ENCODE measurements around the gene PHF19. TPM values are rescaled to one million over a fixed set of nuclear protein-coding genes. Genes with fewer than 3 reads are reported as not detected.

The PHF19 gene
- total RNA-seq, 6 experiments from 2014 or later = 49.1 to 83.4 (median 75.7) TPM

DNA sequence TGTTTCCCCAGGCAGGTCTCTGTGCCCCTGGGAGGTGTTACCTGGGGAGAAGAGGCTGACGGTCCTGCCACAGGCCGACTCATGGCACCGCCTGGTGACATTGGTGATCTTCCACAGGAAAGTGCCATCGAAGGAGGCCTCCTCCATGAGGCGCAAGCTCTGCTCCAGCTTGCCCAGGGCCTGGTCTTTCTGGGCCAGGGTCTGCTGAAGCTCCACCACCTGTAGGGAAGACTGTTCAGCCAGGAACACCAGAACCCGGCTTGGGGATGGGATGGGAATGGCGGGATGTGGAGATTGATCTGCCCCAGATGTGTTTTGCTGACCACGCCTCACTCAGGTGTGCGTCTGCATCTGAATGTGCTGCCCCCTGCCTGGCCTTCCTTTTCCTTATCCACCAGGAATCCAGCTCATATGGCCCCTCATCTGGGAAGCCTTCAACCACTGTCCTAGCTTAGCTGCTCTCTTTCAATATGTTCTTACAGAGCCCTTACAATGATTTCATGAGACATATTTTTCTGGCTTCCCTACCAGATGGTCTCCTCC is 34.4 kb upstream of the PHF19 start:
- TF ChIP-seq, protein P1, sequence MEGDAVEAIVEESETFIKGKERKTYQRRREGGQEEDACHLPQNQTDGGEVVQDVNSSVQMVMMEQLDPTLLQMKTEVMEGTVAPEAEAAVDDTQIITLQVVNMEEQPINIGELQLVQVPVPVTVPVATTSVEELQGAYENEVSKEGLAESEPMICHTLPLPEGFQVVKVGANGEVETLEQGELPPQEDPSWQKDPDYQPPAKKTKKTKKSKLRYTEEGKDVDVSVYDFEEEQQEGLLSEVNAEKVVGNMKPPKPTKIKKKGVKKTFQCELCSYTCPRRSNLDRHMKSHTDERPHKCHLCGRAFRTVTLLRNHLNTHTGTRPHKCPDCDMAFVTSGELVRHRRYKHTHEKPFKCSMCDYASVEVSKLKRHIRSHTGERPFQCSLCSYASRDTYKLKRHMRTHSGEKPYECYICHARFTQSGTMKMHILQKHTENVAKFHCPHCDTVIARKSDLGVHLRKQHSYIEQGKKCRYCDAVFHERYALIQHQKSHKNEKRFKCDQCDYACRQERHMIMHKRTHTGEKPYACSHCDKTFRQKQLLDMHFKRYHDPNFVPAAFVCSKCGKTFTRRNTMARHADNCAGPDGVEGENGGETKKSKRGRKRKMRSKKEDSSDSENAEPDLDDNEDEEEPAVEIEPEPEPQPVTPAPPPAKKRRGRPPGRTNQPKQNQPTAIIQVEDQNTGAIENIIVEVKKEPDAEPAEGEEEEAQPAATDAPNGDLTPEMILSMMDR (IDR thresholded peaks at IDR 0.05) = no peak
- Mint-ChIP-seq H3K27me3 (ENCODE audit: insufficient read depth) (peaks cover 2% of the 10 kb centered on the region), H3K27ac (no peak overlapping the region), H3K9me3 (no peaks in the 10 kb centered on the region), H3K4me3 (no peak overlapping the region), H3K4me1 (ENCODE audit: low read depth) (peaks cover 24% of the 10 kb centered on the region), H3K36me3 (ENCODE audit: low read depth) (peaks cover 5% of the 10 kb centered on the region; the same call in 1 of the 2 replicates)
- DNase-seq = no peak

DNA sequence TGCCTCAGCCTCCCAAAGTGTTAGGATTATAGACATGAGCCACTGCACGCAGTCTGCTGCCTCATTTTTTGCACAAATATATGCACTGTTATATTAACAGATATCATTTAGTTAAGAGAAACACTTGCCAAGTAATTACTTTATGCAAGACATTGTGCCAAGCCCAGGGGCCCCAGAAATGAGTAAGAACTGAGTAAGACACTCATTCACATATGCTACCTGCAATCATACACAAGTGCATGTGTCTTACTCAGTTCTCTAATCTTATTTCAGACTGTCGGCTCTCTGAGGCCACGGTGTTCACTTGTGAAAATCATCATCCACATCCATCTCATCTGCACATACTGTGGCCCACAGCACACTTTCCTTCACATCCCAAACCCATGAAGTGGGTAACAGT is 33.7 kb upstream of the PHF19 start:
- TF ChIP-seq, protein P1 (IDR thresholded peaks at IDR 0.05) = no peak
- Mint-ChIP-seq H3K4me1 (ENCODE audit: low read depth) (peaks cover 18% of the 10 kb centered on the region), H3K9me3 (no peaks in the 10 kb centered on the region), H3K27ac (no peak overlapping the region), H3K4me3 (no peak overlapping the region), H3K36me3 (ENCODE audit: low read depth) (peaks cover 5% of the 10 kb centered on the region; the same call in 1 of the 2 replicates), H3K27me3 (ENCODE audit: insufficient read depth) (peaks cover 2% of the 10 kb centered on the region)
- no peak for DNase-seq

DNA sequence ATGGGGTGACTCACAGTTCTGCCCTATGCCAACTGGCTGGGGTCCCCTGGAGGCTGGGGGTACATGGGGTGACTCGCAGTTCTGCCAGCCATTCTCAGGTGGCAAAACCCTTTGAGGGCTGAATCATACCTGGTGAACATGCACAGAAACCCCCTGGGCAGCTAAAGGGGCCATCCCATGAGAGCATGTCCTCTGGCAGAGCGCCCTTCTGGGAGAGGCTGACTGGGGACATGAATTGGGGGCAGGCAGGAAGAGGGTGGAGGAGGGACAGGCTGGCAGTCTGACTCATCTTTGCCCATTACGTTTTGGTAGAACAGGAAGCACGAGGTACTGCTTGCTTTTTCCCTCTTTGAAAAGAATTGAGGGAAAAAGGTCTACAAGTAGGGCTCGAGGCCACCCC is 32.9 kb upstream of the PHF19 start:
- H3K4me3 Mint-ChIP-seq = no peak overlapping the region
- peaks cover 5% of the 10 kb centered on the region; the same call in 1 of the 2 replicates for H3K36me3 Mint-ChIP-seq (ENCODE audit: low read depth)
- no peak for DNase-seq
- TF ChIP-seq, protein P1 (IDR thresholded peaks at IDR 0.05) = no peak
- no peaks in the 10 kb centered on the region for H3K9me3 Mint-ChIP-seq
- H3K27me3 Mint-ChIP-seq (ENCODE audit: insufficient read depth) = peaks cover 2% of the 10 kb centered on the region
- peaks cover 17% of the 10 kb centered on the region for H3K4me1 Mint-ChIP-seq (ENCODE audit: low read depth)
- no peak overlapping the region for H3K27ac Mint-ChIP-seq

DNA sequence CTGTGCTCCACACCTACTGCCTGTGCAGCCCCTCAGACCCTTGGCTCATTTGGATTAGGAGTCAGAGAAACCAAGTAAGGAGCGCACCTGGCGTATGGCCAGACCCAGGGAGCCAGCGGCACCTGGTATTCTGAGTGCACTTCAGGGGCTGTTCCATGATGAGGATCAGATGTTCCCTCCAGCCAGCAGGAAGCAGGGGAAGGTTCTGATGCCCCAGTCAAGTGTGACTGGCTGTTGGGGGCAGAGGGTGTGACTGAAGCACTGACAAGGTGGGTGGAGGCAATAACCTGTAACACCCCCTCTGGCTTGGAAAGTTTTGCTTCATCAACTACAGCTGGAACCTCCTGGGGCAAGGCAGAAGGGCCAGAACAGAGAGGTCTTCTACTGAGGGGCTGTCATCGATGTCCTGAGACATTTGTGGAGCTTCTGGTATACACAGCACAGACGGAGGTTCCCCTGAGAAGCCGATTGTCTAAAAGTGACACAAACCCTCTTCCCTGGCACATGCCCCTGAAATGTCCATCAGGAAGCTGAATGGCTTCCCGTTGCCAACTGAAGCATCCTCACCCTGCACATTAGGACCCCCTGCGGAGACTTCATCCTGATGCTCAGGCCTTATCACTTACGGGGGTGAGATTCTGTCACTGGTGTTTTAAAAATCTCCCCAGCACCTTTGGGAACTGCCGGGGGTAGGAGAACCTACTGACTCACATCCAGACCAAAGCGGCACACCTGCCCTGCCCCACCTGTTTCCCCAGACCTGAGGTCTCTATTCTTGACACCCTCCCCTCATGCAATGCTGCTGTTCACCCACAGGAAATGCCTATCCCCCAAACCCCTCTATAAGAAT is 28.6 kb upstream of the PHF19 start:
- Mint-ChIP-seq H3K9me3 (no peaks in the 10 kb centered on the region), H3K27me3 (ENCODE audit: insufficient read depth) (peaks cover 7% of the 10 kb centered on the region; the same call in 1 of the 2 replicates), H3K36me3 (ENCODE audit: low read depth) (no peaks in the 10 kb centered on the region), H3K4me1 (ENCODE audit: low read depth) (peaks cover 9% of the 10 kb centered on the region), H3K27ac (no peak overlapping the region), H3K4me3 (no peak overlapping the region)
- DNase-seq = no peak
- TF ChIP-seq, protein P1 (IDR thresholded peaks at IDR 0.05) = no peak

DNA sequence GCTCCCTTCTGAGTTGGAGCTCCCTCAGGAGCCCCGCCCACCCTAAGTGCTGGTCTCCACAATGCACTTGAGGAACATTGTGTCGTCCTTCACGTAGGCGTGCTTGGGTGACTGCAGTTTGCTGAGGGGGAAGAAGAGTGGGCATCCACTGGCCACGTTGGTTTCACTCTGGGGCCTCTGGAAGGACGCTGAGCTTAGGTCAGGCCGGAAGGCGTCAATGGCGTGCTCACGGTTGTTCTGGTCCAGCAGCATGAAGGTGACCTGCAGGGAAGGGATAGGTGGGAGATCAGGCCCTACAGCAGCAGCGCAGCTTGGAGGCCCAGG is 28.0 kb upstream of the PHF19 start:
- Mint-ChIP-seq H3K4me3 (no peak overlapping the region), H3K27me3 (ENCODE audit: insufficient read depth) (peaks cover 10% of the 10 kb centered on the region), H3K4me1 (ENCODE audit: low read depth) (peaks cover 3% of the 10 kb centered on the region), H3K36me3 (ENCODE audit: low read depth) (no peaks in the 10 kb centered on the region), H3K9me3 (no peaks in the 10 kb centered on the region), H3K27ac (no peak overlapping the region)
- TF ChIP-seq, protein P1 (IDR thresholded peaks at IDR 0.05) = no peak
- no peak for DNase-seq
